GM19395 (cell line): ENCODE data around the gene DCAF8L2.
"Not testable (repeated sequence)": the region's sequence is repeated elsewhere in the genome, so short reads cannot be mapped to it uniquely, and the experiment has no call there.

ENCODE experiments used
- ATAC-seq: cut with Tn5 transposase; IDR thresholded peaks from one replicate; pipeline ENCODE4 v1.9.1; 2021; ENCODE audit warnings: mild to moderate bottlenecking, moderate library complexity; ENCODE audit not compliant: unreplicated experiment

Gene DCAF8L2

DNA sequence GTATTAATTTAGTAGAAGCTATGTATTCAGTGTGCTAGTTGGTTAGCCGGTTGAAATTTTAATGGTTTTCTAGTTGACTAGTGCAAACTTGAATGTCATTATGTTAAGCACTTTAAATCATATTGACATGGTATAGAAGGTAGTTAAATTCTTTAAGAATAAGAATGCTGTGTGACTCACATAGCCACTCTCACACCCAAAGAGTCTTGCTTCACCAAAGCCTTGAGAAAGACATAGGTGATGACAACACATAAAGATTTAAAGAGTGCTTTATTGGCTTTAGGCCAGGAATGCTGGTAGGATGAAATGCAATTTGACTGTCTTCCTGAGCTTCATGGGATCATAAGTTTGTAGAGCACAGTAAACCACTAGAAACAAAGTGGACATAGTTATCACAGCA is 85.3 kb downstream of the DCAF8L2 start:
- ATAC-seq = no peak

- ATAC-seq = no peak
These were observed 89.1 kb downstream of the DCAF8L2 start for GRCh38 chrX:27679281-27679680.

DNA sequence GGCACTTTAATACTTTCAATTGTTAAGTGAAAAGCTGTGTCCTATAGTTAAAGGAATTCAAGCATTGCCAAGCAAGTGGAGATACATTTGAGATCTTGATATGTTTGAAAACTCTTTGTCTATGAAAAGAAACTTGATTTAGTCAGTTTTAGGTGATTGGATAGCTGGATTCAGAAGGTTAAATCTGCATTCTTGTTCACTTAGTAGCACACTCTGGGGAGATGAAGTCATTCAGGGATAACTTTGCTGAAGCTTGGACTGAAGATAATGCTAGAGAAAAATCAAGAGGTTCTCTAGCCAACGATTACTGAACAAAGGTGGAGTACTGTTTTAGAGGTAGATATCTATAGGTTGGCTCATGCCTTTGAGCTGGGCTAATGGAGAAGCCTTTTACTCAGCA is 90.6 kb downstream of the DCAF8L2 start:
- no peak for ATAC-seq

DNA sequence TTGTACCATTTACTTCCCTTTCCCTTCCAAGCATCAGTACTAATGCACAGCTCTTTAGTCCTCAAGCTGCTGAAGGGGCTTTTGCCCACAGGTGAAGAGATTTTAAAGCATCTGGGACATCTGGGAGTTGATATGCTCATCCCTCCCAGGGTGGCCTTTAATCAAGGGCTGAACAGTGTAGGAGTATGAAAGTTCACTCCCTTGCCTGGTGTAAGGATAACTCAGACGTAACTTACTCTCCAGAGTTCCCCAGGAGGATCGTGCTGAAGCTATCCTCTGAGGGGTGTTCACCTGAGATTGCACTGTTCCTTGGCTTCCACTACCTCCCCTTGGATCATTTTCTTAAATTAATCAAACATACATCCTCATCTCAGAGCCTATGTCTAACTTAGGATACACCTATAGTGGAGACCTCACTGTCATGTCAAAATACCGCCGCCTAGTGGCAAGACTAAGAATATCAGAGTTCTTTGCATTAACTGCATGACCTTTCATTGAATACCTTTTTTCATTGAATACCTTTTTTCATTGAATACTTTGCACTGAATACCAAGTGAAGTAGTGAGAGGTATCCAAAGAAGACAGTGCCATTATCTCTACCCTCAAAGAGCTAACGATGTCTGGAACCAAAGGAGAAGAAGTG is 93.5 kb downstream of the DCAF8L2 start:
- peak; percentile 83 for ATAC-seq

- no peak for ATAC-seq
These were observed 104.5 kb downstream of the DCAF8L2 start for GRCh38 chrX:27694667-27695066.

- ATAC-seq = no peak
These were observed 116.4 kb downstream of the DCAF8L2 start for GRCh38 chrX:27706526-27706925.

GRCh38 chrX:27715610-27716009 is 125.5 kb downstream of the DCAF8L2 start:
- no peak for ATAC-seq

GRCh38 chrX:27728291-27728690 is 138.1 kb downstream of the DCAF8L2 start:
- no peak for ATAC-seq

- ATAC-seq = no peak
These were observed 141.8 kb downstream of the DCAF8L2 start for GRCh38 chrX:27731962-27732361.

- no peak for ATAC-seq
These were observed 145.8 kb downstream of the DCAF8L2 start for GRCh38 chrX:27735914-27736313.

DNA sequence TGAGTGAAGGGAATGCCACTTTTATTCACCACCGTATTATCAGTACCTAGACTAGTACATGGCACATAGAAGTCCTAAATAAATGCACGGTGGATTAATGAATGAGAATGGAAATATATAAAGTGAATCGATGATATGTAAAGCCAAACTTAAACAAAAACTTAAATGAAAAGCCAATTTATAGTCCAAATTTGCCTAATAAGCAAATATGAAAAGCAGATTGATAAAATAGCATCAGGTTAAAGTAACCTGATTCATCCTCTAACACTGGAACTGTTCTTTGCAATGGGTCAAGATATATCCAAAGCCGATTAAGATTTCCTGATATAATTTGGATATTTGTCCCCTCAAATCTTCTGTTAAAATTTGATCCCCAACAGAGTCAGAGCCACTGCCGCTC is 150.8 kb downstream of the DCAF8L2 start:
- no peak for ATAC-seq

GRCh38 chrX:27743521-27743920 is 153.4 kb downstream of the DCAF8L2 start:
- not testable (repeated sequence) for ATAC-seq

DNA sequence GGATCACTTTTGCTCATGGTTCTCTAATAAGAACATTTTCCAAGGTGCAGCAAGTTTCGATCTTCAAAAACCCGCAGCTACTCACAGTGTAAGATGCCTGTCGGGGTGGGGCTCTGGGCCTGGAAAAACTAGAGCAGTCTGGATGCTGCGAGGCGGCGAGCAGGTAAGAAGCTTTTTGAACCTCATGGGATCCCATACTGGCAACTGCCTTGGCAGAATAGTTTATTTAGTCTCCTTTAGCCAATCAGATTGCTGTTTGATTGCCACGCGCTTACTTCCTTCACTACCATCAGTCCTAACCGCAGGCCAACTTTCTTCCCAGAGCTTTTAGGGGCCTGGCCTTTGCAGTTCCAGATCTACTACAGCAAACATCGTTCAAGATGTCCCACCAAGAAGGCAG is 156.4 kb downstream of the DCAF8L2 start:
- no peak for ATAC-seq

GRCh38 chrX:27750298-27750697 is 160.2 kb downstream of the DCAF8L2 start:
- not testable (repeated sequence) for ATAC-seq

- ATAC-seq = no peak
These were observed 161.8 kb downstream of the DCAF8L2 start for GRCh38 chrX:27751976-27752375.

DNA sequence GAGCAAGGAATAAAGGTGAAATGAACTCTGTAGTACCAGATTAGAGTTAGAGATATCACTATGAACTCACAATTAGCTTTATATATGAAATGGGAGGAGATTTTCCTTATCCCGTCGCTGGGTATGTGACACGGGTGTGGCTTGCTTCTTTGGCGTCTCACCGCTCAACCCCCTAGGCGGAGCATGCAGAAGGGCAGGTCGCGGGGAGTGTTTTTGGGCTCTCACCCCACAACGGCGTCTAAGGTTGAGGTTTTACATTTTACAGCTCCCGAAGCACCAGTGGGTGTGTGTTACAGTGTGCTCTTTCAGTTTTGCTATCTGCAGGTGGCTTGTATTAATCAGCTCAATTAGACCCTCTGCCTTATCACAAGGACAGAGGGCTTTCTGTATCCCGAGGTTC is 175.6 kb downstream of the DCAF8L2 start:
- no peak for ATAC-seq

DNA sequence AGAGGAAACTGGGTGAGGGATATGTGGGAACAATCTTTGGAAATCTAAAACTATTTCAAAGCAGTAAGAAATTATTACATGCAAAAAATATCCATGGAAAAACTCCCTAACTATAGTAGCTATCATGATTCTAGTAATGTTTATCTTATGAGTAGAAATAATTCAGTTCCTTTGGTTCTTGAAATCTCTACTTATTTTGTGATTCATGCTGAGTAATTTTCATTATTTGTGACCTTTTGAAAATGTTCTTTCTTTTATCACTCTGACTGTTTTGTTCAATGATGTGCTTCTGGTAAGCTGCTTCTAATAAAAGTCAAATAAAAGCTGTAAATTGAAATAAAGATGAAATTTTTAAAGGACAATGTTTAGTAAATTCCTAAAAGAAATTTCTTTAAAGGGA is 177.2 kb downstream of the DCAF8L2 start:
- ATAC-seq = no peak

DNA sequence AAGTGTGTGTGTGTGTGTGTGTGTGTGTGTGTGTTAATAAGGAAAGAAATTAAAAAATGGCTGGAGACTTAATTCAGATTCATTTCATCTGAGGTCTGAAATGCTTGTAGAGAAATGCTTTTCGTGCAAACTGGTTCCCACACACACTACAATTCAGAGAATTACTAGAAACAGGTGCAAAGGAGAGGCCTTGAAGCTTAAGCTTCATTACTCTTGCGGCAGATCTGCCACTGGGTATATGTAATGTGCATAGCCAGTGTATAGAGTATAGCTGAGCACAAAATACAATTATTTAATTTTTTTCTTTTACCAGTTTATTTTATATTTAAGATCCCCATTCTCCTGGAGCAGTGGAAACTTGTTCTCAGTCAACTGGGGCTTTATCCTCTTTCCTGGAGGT is 185.8 kb downstream of the DCAF8L2 start:
- no peak for ATAC-seq

- no peak for ATAC-seq
These were observed 206.6 kb downstream of the DCAF8L2 start for GRCh38 chrX:27796640-27797257.

DNA sequence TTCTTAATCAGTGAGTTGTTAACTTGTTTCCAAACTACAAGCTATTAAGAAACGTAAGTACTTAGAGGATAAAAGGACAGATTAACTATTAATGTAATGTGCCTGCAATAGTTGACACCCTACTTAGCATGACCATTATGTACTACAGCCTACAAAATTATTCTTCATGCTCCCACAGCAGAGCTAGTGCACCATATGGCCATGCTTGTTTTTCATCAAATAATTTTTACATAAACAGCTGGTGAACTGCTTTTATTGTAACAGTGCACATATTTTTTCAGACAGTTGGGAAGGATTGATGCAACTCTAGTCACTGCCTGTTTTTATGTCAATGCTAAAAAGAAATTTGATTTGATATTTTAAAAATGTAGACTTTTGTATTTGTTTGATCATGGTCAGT is 207.4 kb downstream of the DCAF8L2 start:
- no peak for ATAC-seq
